ENCODE data around the gene DCLK1.

Gene DCLK1

GRCh38 chr13:35765941-35766340, 365.2 kb downstream of the DCLK1 start:
- in situ Hi-C loops (cut with HindIII; ENCODE audit: low sequenced_read_pairs), result no loop called here

DNA sequence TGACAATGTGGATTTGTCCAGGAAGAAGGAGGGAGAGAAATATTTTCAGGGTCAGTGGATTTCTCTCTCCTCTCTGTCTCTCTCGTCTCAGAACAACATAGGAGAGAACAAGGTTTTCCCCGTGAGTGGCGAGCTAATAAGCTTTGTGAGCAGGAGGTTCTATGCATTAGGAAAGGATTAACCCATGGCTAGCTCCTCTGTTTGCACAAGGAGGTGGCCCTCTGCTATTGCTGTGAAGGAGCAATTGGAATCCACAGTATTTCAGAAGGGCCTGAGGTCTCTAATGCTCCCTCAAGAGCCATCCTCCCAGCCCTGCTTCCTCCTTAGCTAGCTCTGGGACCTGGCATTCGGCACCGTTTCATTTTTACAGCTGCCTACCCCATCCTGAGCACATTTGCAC, 365.8 kb downstream of the DCLK1 start:
- in situ Hi-C loops (cut with HindIII; ENCODE audit: low sequenced_read_pairs), result no loop called here

GRCh38 chr13:35764326-35765015, 366.7 kb downstream of the DCLK1 start:
- in situ Hi-C loops (cut with HindIII; ENCODE audit: low sequenced_read_pairs), result no loop called here

DNA sequence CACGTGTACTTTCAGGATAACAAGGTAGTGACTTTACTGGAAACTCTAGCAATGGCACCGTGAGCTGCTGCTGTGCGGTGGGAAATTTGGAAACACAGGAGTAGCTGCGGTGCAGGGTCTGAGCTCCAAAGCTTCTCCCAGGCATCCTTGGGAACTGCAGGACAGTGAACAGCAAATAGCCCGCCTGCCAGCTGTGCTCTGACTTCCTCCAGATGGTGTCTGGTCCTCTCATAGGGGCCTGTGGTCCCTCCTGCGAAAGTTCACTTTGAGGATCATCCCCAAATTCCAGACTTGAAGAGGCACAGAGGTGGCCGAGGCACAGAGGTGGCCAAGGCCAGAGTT, 367.4 kb downstream of the DCLK1 start:
- in situ Hi-C loops (cut with HindIII; ENCODE audit: low sequenced_read_pairs), result no loop called here

GRCh38 chr13:35763060-35763781, 368.0 kb downstream of the DCLK1 start:
- in situ Hi-C loops (cut with HindIII; ENCODE audit: low sequenced_read_pairs), result no loop called here

- in situ Hi-C loops (cut with HindIII; ENCODE audit: low sequenced_read_pairs), result no loop called here
These were observed 369.5 kb downstream of the DCLK1 start for GRCh38 chr13:35761440-35762252.

- in situ Hi-C loops (cut with HindIII; ENCODE audit: low sequenced_read_pairs), result no loop called here
These were observed 370.4 kb downstream of the DCLK1 start for GRCh38 chr13:35760735-35761281.

DNA sequence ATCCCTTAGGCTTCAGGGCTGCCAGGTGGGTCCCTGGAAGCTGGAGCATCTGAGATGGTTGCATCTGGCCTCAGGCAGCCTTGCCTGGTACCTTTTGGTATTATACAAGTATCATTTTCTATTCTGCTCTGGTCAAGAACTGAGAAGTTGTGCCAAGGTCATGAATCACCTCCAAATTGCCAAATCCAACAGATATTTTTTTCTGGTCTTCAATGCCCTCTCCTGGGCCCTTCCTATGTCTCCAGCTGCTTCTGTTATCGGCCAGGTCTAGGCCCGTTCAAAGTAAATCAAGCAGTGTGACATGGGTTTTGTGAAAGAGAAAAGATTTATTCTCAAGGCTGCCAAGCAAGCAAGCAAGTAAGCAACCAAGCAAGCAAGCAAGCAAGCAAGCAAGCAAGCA, 383.6 kb downstream of the DCLK1 start:
- in situ Hi-C loops (cut with HindIII; ENCODE audit: low sequenced_read_pairs), result no loop called here

- in situ Hi-C loops (cut with HindIII; ENCODE audit: low sequenced_read_pairs), result no loop called here
These were observed 386.5 kb downstream of the DCLK1 start for GRCh38 chr13:35744566-35745178.

- in situ Hi-C loops (cut with HindIII; ENCODE audit: low sequenced_read_pairs), result no loop called here
These were observed 387.0 kb downstream of the DCLK1 start for GRCh38 chr13:35744144-35744543.

DNA sequence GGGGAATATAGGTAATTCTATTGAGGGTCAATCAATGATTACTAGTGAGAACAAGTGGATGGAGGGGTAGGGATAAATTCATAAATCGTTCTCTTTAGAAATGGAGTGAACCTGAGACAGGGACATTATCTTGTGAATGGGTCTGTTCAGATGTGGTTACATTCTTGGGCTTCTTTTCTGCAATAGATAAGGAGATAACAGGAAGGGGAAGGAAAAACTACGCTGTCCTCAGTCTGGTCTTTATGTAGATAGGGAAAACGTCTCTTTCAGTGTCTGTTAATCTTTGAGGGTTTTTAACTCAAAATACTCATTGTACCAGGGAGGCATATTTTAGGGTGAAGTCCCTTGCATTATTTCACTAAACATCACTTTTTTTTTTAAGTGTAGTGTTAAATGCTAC, 388.0 kb downstream of the DCLK1 start:
- in situ Hi-C loops (cut with HindIII; ENCODE audit: low sequenced_read_pairs), result no loop called here

DNA sequence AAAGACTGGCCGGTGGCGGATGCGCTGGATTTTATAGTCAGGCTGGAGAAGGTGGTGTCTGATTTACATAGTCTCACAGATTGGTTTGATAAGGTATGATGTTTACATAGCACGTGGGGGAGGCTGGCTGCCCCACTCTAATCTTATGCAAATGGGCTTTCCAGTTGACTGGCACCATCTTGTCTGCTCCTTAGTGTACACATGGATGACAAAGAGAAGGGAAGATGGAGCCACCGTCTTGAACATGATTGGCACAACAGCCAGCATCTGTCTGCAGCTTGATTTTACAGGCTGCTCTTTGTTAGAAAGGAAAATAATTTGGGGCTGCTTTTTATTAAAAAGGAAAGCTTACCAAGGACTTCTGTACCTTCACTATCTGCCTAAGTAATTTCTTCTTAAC, 389.5 kb downstream of the DCLK1 start:
- in situ Hi-C loops (cut with HindIII; ENCODE audit: low sequenced_read_pairs), result no loop called here

GRCh38 chr13:35736876-35737275, 394.3 kb downstream of the DCLK1 start:
- in situ Hi-C loops (cut with HindIII; ENCODE audit: low sequenced_read_pairs), result no loop called here

DNA sequence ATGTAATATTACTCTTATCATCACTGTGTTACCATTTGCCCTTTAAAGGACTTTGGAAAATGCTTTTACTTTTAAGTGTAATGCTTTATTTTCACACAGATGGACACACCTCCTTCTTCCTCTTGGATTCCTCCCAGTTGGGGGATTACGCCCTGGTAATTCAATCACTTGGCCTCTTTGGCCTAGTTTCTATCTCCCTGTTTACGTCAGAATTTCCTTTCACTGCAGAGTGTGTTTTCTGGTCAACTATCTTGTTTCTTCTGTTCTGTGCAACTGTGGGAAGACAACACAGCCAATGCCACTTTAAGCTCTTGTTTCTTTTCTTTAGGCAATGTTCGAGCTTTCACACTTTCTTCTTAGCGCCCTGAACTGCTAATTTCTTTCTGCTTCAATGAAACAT, 397.4 kb downstream of the DCLK1 start:
- in situ Hi-C loops (cut with HindIII; ENCODE audit: low sequenced_read_pairs), result no loop called here

GRCh38 chr13:35732565-35732964, 398.6 kb downstream of the DCLK1 start:
- in situ Hi-C loops (cut with HindIII; ENCODE audit: low sequenced_read_pairs), result no loop called here

DNA sequence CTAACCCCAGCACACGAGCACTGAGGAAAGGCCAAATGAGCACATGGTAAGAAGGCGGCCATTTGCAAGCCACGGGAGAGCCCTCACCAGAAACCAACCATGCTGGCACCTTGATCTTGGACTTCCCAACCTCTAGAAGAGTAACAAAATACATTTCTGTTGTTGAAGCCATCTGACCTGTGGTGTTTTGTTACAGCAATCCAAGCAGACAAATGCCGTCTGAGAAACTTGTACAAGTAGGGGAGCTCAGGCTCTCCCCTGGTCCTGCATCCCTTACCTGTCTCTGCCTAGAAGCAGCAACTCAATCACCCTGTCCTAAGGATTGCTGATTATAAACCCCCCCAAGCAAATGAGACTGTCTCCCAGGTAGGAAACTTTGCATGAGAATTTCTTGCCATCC, 399.7 kb downstream of the DCLK1 start:
- in situ Hi-C loops (cut with HindIII; ENCODE audit: low sequenced_read_pairs), result no loop called here

DNA sequence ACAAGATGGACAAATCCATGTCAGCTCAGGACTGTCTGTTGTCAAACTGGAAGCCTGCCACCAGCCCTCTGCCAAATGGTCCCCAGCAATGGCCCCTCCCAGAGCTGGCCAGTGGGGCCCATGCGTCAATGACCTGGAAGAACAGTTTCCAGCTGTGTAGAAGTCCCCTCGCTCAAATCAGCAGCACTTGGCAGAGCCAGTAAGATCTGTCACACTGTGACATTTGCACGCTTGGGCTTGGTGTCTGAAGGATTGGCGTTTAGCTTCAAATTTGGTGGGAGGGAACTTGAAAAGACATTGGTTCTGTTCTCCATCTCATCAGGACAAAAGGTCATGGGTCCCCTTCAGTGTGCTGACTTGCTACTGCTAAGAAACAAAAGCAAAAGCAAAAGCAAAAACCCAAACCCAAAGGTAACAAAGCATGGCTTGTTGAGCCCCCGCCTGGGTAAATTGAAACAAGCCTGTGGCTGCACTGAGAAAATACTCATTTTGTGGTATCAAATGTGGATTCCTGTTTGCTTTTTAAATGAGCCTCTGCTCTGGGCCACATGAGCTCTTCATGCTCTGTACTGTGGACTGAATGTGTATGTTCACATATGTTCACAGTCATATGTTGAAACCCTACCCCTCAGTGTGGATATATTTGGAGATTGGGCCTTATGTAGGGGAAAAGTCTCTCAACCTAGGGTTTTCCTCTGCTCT, 401.1 kb downstream of the DCLK1 start:
- in situ Hi-C loops (cut with HindIII; ENCODE audit: low sequenced_read_pairs), result no loop called here

GRCh38 chr13:35727881-35728280, 403.3 kb downstream of the DCLK1 start:
- in situ Hi-C loops (cut with HindIII; ENCODE audit: low sequenced_read_pairs), result no loop called here

DNA sequence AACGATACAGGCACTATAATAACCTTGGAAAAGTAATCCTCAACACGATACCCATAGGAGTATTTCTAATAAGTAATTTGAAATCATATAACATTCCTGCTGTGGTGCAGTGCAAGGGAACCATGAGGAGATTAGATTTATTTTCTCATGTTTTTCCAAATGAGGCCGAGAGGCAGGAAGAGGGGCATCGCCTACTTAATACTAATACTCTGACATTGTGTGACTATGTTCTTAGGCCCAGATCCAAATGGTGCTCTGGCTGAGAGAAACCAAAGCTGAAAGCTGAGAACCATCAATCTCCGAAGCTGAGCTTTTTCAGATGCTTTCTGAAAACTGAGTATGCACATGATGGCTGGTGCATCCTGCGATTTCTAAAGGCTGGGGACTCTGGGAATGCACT, 406.7 kb downstream of the DCLK1 start:
- in situ Hi-C loops (cut with HindIII; ENCODE audit: low sequenced_read_pairs), result no loop called here

- in situ Hi-C loops (cut with HindIII; ENCODE audit: low sequenced_read_pairs), result no loop called here
These were observed 407.4 kb downstream of the DCLK1 start for GRCh38 chr13:35723821-35724220.

- in situ Hi-C loops (cut with HindIII; ENCODE audit: low sequenced_read_pairs), result no loop called here
These were observed 408.1 kb downstream of the DCLK1 start for GRCh38 chr13:35723053-35723461.

All from DLD1 (cell line).